ENCODE measurements around the gene GPR25. TPM values are rescaled to one million over a fixed set of nuclear protein-coding genes. Genes with fewer than 3 reads are reported as not detected.

The GPR25 gene
- total and polyA plus RNA-seq, 10 donors, result 0.09 to 3.6 (median 0.55) TPM; not detected in 2

DNA sequence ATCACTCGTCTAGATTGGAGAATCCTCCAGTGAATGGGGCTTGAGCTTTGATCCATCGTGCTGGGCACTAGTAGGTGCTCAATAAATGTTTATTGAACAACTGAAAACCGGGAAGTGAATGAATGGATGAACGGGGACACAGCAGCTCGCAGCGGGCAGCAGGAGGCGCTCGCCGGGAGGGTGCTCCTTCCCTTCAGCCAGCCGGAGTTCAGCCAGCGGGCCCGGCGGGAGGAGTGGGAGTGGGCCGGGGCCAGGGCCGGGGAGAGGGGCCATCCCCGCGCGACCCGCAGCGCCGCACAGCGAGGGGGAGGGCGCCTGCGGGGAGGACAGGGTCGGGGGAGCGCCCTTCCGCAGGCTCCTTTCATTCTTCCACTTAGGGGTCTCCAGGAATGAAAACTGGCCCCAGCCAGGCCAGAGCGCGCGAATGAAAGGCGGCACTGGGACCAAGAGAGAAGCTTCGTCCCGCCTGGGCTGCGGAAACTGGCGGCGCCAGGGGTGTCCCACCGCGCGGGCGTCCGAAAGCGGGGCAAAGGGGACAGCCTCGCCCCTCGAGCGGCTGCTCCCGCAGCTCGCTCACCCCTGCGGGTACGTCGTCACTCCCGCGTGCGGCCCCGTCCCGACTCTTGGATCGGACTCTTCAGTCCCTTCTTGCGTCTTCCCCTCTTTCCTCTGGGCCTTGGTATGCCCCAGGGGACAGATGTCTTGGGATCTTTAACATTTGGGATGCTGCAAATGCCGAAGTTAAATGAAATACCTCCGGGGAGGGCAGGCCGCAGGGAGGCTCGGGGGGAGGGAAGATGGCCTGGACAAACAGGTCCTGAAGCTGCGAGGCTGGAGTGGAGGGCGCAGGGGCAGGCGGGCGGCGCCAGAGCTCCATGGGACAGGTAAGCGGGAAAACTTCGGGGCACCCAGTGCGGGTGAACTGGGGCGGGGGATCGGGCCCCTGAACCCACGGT lies 18.3 kb downstream of the GPR25 start:
- Histone ChIP-seq H3K4me3 (peak overlapping the region; percentile 39 to 73 (median 43)), H3K27ac (peak overlapping the region in 4 of 8 donors; percentile 20 to 54 (median 40)), H3K9me3 (no peaks in the 10 kb centered on the region), H3K4me1 (peaks cover 14 to 69% (median 54%) of the 10 kb centered on the region in 6 donors), H3K27me3 (replicated peaks in 1 of 7) (peaks cover 0 to 30% (median 15%) of the 10 kb centered on the region in 7 donors), H3K36me3 (no peaks in the 10 kb centered on the region)
- intact Hi-C loops (cut with DNase I; ENCODE audit: low total_unique reads), result no loop called here
- DNase-seq, result peak; percentile 85
- TF ChIP-seq POLR2AphosphoS5 (IDR thresholded peaks at IDR 0.05) (peak in 2 of 3 donors; percentile 24 to 48), POLR2A (IDR thresholded peaks at IDR 0.05) (no peak), CTCF (IDR thresholded peaks at IDR 0.05 in 8 of 11, conservative IDR thresholded peaks at IDR 0.05 in 3 of 11) (peak in 6 of 11 experiments; percentile 10 to 36 (median 26))
- 3 to 12% (median 4%) methylated on average over 56 to 72 of the region's 72 CpGs for WGBS, 5 donors

DNA sequence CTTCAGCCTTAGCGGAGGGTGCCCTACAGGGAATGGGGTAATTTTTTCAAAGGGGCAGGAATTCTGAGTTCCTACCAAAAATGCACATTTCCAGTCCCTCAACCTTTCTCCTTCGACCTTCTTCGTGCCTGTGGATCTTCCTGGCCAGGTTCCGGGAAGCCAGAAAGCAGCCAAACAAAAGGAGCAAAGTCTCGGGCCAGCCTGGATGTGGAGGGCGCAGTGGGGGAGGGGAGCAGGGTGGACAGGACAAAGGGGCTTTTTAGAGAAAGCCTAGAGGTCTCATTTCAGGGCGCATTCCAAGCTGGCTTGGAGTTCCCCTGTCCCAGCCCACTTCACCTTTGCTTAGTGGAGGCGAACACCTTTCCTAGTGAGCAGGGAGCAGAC lies 19.0 kb downstream of the GPR25 start:
- Histone ChIP-seq H3K27ac (no peak overlapping the region), H3K36me3 (no peaks in the 10 kb centered on the region), H3K4me1 (peaks cover 14 to 64% (median 51%) of the 10 kb centered on the region in 6 donors), H3K4me3 (peak overlapping the region in 7 of 8 donors; percentile 39 to 73 (median 44)), H3K27me3 (replicated peaks in 1 of 7) (peaks cover 0 to 30% (median 15%) of the 10 kb centered on the region in 7 donors), H3K9me3 (no peaks in the 10 kb centered on the region)
- TF ChIP-seq POLR2AphosphoS5 (IDR thresholded peaks at IDR 0.05) (no peak), POLR2A (IDR thresholded peaks at IDR 0.05) (no peak), CTCF (IDR thresholded peaks at IDR 0.05 in 8 of 11, conservative IDR thresholded peaks at IDR 0.05 in 3 of 11) (no peak)
- intact Hi-C loops (cut with DNase I; ENCODE audit: low total_unique reads), result no loop called here
- 17 to 28% (median 22%) methylated on average over 8 of the region's 8 CpGs for WGBS, 5 donors
- DNase-seq, result peak; percentile 53

- DNase-seq, result peak; percentile 59
- no peaks in the 10 kb centered on the region for H3K9me3 ChIP-seq
- intact Hi-C loops (cut with DNase I; ENCODE audit: low total_unique reads), result no loop called here
- H3K27me3 ChIP-seq (replicated peaks in 1 of 7), result peaks cover 0 to 30% (median 15%) of the 10 kb centered on the region in 7 donors
- TF ChIP-seq POLR2A (IDR thresholded peaks at IDR 0.05) (no peak), CTCF (IDR thresholded peaks at IDR 0.05 in 8 of 11, conservative IDR thresholded peaks at IDR 0.05 in 3 of 11) (no peak), POLR2AphosphoS5 (IDR thresholded peaks at IDR 0.05) (no peak)
- no peak overlapping the region for H3K4me3 ChIP-seq
- H3K36me3 ChIP-seq, result no peaks in the 10 kb centered on the region
- 44 to 55% (median 46%) methylated on average over 4 of the region's 4 CpGs for WGBS, 5 donors
- no peak overlapping the region for H3K27ac ChIP-seq
- H3K4me1 ChIP-seq, result peaks cover 14 to 57% (median 43%) of the 10 kb centered on the region in 6 donors
Measured at GRCh38 chr1:200892546-200892945, 19.8 kb downstream of the GPR25 start.

DNA sequence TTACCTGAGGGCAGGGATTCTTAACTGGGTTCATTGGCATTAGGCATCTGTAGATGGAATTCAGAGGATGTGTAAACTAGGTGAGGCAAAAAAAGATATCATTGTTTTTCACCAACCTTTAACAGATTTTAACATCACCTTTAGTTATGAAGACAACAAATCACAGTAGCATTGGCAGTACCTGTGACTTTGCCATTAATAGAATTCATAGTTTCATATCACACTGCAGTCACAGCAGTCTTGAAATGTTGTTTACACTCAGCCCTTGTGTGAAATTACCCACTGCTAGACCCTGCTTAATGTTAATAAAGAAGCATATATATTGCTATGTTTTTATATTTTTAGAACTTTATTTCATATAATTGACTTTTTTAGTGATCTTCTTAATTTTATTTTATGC lies 20.2 kb downstream of the GPR25 start:
- no peak for DNase-seq
- peaks cover 10 to 53% (median 39%) of the 10 kb centered on the region in 6 donors for H3K4me1 ChIP-seq
- no peaks in the 10 kb centered on the region for H3K9me3 ChIP-seq
- intact Hi-C loops (cut with DNase I; ENCODE audit: low total_unique reads), result no loop called here
- no peak overlapping the region for H3K4me3 ChIP-seq
- no peak overlapping the region for H3K27ac ChIP-seq
- H3K27me3 ChIP-seq (replicated peaks in 1 of 7), result peaks cover 0 to 30% (median 15%) of the 10 kb centered on the region in 7 donors
- TF ChIP-seq POLR2AphosphoS5 (IDR thresholded peaks at IDR 0.05) (no peak), CTCF (IDR thresholded peaks at IDR 0.05 in 8 of 11, conservative IDR thresholded peaks at IDR 0.05 in 3 of 11) (no peak), POLR2A (IDR thresholded peaks at IDR 0.05) (no peak)
- H3K36me3 ChIP-seq, result no peaks in the 10 kb centered on the region

Data from spleen (tissue), 11 donors.